ENCODE results near the gene STX2.
"Not testable (repeated sequence)": the region's sequence is repeated elsewhere in the genome, so short reads cannot be mapped to it uniquely, and the experiment has no call there.

DNA sequence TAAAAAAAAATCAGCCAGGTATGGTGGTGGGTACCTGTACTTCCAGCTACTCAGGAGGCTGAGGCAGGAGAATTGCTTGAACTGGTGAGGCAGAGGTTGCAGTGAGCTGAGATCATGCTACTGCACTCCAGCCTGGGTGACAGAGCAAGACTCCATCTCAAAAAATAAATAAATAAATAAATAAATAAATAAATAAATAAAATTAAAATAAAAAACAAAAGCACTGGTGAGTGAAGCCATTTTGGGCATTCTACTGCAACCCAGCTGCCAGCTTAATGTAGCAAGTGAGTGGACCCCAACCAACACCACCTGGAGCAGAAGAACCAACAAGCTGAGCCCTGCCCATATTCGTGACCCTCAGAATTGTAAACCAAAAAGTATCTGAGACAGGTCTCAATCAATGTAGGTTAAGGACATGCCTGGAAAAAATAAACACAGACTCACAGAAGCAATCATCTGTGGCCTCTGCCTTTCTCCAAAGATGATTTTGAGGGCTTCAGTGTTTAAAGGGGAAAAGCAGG is 9.8 kb upstream of the STX2 start:
- TF ChIP-seq, protein P1, sequence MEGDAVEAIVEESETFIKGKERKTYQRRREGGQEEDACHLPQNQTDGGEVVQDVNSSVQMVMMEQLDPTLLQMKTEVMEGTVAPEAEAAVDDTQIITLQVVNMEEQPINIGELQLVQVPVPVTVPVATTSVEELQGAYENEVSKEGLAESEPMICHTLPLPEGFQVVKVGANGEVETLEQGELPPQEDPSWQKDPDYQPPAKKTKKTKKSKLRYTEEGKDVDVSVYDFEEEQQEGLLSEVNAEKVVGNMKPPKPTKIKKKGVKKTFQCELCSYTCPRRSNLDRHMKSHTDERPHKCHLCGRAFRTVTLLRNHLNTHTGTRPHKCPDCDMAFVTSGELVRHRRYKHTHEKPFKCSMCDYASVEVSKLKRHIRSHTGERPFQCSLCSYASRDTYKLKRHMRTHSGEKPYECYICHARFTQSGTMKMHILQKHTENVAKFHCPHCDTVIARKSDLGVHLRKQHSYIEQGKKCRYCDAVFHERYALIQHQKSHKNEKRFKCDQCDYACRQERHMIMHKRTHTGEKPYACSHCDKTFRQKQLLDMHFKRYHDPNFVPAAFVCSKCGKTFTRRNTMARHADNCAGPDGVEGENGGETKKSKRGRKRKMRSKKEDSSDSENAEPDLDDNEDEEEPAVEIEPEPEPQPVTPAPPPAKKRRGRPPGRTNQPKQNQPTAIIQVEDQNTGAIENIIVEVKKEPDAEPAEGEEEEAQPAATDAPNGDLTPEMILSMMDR (IDR thresholded peaks at IDR 0.05; ENCODE audit: low read depth, low read length, poor library complexity, severe bottlenecking), result not testable (repeated sequence)
- TF ChIP-seq EZH2phosphoT487 (IDR thresholded peaks at IDR 0.05; ENCODE audit: borderline replicate concordance, low read length), result not testable (repeated sequence)

Data from DOHH2 (cell line).